HG03520 (cell line): ENCODE data around the gene LRRC27.
A peak's percentile ranks its signal among the peaks of the same experiment; 100 is the strongest.

Source experiments
- ATAC-seq: cut with Tn5 transposase; IDR thresholded peaks from one replicate; pipeline ENCODE4 v1.9.1; 2021; ENCODE audit warnings: mild to moderate bottlenecking, moderate library complexity; ENCODE audit not compliant: unreplicated experiment

The LRRC27 gene

DNA sequence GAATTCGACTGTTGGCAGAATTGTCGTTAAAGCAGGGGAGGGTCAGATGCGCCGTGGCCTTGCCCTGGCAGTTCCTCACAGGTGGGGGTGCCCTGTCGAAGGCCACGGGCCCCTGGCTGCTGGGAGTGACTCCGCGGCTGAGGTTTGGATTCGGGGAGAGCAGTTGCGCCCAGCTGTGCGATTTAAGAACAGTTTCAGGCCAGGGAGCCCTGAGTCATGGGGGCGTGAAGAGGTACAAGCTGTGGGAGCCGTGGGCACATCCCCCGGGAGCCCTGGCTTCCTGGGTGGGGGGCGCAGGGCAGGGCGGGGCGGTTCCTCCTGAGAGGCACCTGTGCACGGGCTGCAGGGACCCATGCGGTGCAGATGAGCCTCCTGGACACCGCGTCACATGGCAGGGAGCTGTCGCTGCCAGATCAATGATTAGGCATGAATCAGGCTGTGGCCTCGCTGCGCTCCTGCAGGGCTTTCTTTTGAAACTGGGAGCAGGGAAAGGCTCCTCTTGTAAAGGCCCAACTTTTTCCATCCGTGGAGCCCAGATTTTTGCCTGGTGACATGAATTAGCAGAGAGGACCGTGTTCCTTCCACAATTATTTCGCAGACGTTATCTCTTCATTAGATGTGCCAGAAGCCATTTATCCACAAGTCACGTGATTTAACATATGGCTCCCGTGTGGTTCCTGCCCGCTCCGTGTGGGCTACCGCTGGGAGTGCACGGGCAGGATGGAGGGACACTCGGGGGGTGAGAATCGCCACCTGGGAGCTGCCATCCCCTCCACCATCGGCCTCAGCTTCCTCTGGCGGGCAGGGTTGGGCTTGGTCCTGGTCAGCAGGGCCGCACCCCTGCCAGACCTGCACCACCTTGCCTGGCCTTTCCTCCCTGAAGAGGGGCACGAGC is 65.9 kb downstream of the LRRC27 start:
- peak; percentile 22 for ATAC-seq

DNA sequence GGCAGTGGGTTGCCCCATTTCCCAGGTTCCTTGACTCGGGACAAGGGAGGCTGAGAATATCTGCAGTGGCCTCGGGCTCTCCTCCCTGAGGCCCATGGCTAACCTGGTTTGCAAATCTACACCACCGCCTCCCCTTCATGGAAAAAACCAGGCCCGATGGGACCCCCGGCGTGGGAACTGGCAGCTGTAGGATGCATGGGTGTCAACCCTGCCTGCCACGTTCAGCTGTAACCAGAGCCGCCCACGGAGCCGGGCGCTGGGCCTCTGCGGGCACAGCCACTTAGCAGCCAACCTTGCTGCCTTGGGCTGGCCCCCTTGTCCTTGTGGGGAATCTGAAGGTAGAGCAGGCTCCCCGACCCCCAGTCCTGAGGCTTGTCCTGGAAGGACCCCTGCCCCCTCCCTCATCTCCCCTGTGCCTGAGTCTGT is 66.6 kb downstream of the LRRC27 start:
- ATAC-seq: no peak

GRCh38 chr10:132399117-132400035 is 67.4 kb downstream of the LRRC27 start:
- ATAC-seq: no peak

DNA sequence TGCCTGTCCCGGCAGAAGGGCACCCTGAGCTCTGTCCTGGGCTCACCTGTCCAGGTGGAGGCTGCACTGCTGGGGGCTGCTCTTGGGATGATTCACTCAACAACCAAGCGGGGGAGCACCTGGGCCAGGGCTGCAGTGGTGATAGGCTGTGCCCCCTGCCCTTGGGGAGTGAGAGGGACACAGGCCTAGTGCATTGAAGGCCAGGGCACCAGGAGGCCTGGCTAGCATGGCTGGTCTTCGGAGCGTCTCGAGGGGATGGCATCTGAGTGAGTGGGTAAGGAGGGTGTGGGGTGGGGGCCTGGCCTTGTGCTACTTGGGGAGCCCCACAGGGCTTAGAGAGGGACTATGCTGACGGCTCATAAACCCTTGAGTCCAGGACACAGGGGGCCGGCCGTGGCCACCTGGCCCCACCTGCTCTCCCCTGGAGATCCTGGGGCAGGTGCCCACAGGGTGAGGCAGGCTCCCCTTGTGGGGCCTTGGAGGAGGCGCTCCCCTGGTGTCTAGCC is 68.1 kb downstream of the LRRC27 start:
- no peak for ATAC-seq

GRCh38 chr10:132400547-132401151 is 68.7 kb downstream of the LRRC27 start:
- no peak for ATAC-seq

DNA sequence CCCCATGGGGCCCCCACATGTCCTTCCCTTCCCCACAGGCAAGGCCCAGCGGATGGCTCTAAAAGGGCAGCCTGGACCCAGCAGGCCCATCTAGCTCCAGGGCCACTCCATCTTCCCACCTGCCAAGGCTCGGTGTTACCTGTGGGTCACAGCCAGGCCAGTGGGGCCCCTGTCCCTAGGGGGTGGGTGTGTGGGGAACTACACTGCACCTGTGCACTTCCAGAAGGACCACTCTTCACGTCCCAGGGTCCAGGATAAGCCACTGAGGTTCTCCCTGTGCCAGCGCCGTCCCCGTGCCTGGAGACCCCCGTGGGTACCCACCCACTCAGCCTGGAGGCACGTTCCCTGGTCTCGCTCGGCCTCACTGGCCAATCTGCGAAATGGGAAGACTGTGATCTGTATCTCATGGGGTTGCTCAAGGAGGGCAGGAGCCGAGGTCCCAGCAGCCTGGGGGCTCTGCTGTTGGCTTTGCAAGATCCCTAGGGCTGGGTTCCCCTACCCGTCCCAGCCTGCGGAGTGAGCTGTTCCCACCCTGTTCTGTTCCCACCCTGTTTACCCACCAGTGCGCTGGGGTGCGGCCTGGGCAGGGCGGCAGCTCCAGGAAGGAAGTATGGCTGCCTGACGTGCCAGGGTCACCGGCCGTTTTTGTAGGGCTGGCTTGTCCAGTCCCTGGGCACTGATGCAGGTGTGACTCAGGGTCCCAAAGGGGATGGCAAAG is 69.6 kb downstream of the LRRC27 start:
- ATAC-seq: no peak

DNA sequence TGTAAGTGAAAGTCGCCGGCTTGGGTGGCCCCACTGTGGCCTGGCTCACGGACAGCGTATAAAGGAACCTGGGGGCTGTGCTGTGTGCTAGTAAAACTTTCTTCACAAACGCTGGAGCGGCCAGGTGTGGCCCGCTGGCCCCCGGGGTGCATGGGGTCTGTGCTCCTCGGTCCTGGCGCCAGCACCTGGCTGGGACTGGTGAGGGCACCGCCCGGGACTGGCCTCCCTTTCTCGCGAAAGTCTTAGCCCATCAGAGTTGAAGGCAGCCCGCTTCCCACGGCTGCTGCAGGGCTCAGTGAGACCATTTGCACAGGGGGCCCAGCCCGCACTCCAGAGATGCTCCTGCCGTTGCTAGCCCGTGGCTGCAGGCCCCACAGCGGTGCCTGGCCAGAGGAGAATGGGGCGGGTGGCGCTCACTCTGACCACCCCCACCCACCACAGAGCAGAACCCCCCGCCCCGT is 70.8 kb downstream of the LRRC27 start:
- no peak for ATAC-seq

GRCh38 chr10:132403511-132404168 is 71.6 kb downstream of the LRRC27 start:
- ATAC-seq: no peak

- ATAC-seq: no peak
Measured at GRCh38 chr10:132404169-132404880, 72.3 kb downstream of the LRRC27 start.

- ATAC-seq: no peak
Measured at GRCh38 chr10:132404911-132405462, 73.0 kb downstream of the LRRC27 start.

DNA sequence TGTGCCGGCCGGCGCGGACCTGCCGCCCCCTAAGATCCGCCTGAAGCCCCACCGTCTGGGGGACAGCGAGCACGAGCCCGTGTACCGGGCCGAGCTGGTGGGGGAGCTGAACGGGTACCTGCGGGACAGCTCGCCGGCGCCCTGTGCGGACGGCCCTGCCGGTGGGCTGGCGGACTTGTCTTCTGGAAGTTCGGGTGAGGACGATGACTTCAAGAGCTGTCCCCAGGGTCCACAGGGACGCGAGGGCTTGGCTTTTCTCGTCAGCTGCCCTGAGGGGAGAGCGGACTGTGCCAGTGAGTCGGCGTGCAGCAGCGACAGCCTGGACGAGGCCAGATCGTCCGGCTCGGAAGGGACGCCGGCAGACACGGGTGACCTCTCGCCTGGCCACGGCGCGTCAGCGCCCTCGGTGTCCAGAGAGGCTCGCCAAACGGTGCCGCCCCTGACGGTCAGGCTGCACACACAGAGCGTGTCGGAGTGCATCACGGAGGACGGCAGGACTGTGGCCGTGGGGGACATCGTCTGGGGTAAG is 73.5 kb downstream of the LRRC27 start:
- no peak for ATAC-seq

DNA sequence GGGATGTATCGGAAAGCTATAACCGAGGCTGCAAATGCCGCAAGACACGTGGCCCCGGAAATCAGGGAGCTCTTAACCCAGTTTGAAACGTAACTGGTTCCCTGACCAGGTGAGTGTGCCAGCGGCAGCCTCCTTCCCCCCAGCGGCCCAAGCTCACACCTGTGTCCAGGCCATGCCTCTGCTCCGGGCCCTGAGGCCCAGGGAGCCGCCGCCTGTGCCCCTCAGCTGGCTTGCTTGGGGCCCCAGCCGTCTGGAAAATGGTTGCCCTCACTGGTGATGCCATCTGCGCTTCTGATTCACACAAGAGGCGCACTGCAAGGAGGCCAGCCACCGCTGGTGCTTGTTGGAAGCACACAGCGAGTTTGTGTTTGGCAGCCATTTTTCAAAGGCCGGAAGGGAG is 74.2 kb downstream of the LRRC27 start:
- no peak for ATAC-seq

DNA sequence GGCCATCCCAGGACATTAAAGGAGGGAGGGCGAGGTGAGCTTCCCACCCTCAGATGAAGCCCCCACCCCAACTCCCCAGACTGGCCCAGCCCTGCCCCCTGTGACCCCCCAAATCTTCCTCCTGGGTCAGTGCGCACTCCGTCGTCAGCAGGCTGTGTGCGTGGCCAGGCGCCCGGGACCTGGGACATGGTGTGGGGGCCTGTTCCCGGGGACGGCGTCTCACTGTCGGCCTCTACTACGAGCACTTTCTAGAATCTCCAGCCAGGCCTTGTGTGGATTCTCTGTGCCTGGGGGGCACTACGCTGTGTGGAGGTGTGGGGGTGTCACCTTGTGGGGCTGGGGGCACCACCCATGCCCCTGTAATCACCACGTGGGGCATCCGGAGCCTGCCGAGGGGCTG is 74.8 kb downstream of the LRRC27 start:
- ATAC-seq: no peak

- no peak for ATAC-seq
Measured at GRCh38 chr10:132407243-132407746, 75.3 kb downstream of the LRRC27 start.

GRCh38 chr10:132407846-132408278 is 75.9 kb downstream of the LRRC27 start:
- ATAC-seq: no peak

GRCh38 chr10:132408367-132408781 is 76.4 kb downstream of the LRRC27 start:
- no peak for ATAC-seq

DNA sequence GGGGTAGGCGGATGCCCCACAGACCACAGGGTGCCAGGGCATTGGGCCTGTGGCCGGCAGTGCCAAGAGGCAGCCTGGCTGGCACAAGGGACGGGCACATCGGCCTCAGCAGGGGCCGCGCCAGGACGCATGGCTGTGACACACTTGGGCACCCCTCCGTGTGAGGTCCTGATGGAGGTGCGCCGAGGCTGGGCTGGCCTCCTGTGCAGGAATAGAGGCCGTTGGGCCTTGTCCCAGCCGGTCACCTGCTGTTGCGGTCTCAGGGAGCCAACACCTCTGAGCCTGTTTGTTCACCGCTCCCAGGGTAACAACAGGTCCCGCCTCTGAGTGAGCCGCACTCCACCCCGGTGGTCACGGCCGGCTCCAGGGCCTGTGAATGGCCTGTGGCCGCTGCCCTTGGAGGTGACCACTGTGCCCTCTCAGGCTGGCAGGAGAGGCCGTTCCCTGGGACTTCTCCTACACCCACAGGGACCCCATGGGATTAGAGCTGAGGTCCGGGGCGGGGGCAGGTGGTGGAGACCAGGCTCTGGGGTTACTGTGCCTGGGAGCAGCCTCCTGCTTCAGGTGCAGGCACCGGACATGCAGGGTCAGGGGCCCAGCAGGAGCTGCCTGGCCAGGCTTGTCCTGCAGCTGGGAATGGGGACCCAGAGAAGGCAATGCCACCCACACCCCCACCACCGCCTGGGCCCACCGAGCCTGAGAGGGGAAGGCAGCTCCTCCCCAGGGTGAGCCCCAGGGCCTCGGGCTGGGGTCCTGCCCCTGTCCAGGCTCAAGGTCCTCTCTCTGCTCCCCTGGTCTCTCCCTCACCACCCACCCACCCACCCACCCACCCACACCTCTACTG is 77.1 kb downstream of the LRRC27 start:
- no peak for ATAC-seq

- no peak for ATAC-seq
Measured at GRCh38 chr10:132409667-132410028, 77.7 kb downstream of the LRRC27 start.
